ENCODE measurements around the gene CNTNAP2.

CNTNAP2 gene

GRCh38 chr7:148306759-148307158 is 2190.2 kb downstream of the CNTNAP2 start:
- H3K36me3 ChIP-seq (ENCODE audit: low read length): no peaks in the 10 kb centered on the region
- H2AFZ ChIP-seq (ENCODE audit: low read depth, low read length, severe bottlenecking): no peak overlapping the region

GRCh38 chr7:148318102-148318811 is 2201.7 kb downstream of the CNTNAP2 start:
- H3F3A ChIP-seq (ENCODE audit: insufficient read depth): no peaks in the 10 kb centered on the region
- no peaks in the 10 kb centered on the region for H3K27me3 ChIP-seq (ENCODE audit: low read length)
- H3K4me3 ChIP-seq (ENCODE audit: insufficient read depth, low read length, poor library complexity, severe bottlenecking): no peak overlapping the region
- H3K27ac ChIP-seq (ENCODE audit: low read depth, low read length): no peak overlapping the region
- no peaks in the 10 kb centered on the region for H4K20me1 ChIP-seq (ENCODE audit: low read depth, low read length)
- no peak overlapping the region for H3K4me2 ChIP-seq (ENCODE audit: low read depth, low read length, poor library complexity, severe bottlenecking)
- no peaks in the 10 kb centered on the region for H3K9me2 ChIP-seq (replicated peaks; ENCODE audit: insufficient read depth, low read length)
- no peak overlapping the region for H3K9ac ChIP-seq (ENCODE audit: low read length)
- no peaks in the 10 kb centered on the region for H3K9me3 ChIP-seq (ENCODE audit: insufficient read depth, low read length)
- no peaks in the 10 kb centered on the region for H3K36me3 ChIP-seq (ENCODE audit: low read length)
- no peak overlapping the region for H2AFZ ChIP-seq (ENCODE audit: low read depth, low read length, severe bottlenecking)
- no peaks in the 10 kb centered on the region for H3K79me2 ChIP-seq (ENCODE audit: insufficient read depth, low read length)
- TF ChIP-seq EZH2phosphoT487 (conservative IDR thresholded peaks at IDR 0.05; ENCODE audit: low read length) (no peak), CTCF (IDR thresholded peaks at IDR 0.05; ENCODE audit: insufficient read depth, low read length, poor library complexity, severe bottlenecking) (no peak)

More at GRCh38 chr7:148306759-148307158, 2190.2 kb downstream of the CNTNAP2 start:
- no peaks in the 10 kb centered on the region for H3K9me2 ChIP-seq (replicated peaks; ENCODE audit: insufficient read depth, low read length)
- no peaks in the 10 kb centered on the region for H3F3A ChIP-seq (ENCODE audit: insufficient read depth)
- H3K9ac ChIP-seq (ENCODE audit: low read length): no peak overlapping the region
- no peaks in the 10 kb centered on the region for H4K20me1 ChIP-seq (ENCODE audit: low read depth, low read length)
- H3K4me3 ChIP-seq (ENCODE audit: insufficient read depth, low read length, poor library complexity, severe bottlenecking): no peak overlapping the region
- no peaks in the 10 kb centered on the region for H3K9me3 ChIP-seq (ENCODE audit: insufficient read depth, low read length)
- no peaks in the 10 kb centered on the region for H3K27me3 ChIP-seq (ENCODE audit: low read length)
- no peak overlapping the region for H3K27ac ChIP-seq (ENCODE audit: low read depth, low read length)
- no peaks in the 10 kb centered on the region for H3K79me2 ChIP-seq (ENCODE audit: insufficient read depth, low read length)
- TF ChIP-seq EZH2phosphoT487 (conservative IDR thresholded peaks at IDR 0.05; ENCODE audit: low read length): no peak
- no peak for TF ChIP-seq CTCF (IDR thresholded peaks at IDR 0.05; ENCODE audit: insufficient read depth, low read length, poor library complexity, severe bottlenecking)
- H3K4me2 ChIP-seq (ENCODE audit: low read depth, low read length, poor library complexity, severe bottlenecking): no peak overlapping the region

- Histone ChIP-seq H3K79me2 (ENCODE audit: insufficient read depth, low read length) (no peaks in the 10 kb centered on the region), H4K20me1 (ENCODE audit: low read depth, low read length) (no peaks in the 10 kb centered on the region), H3F3A (ENCODE audit: insufficient read depth) (no peaks in the 10 kb centered on the region), H3K27me3 (ENCODE audit: low read length) (no peaks in the 10 kb centered on the region), H3K4me3 (ENCODE audit: insufficient read depth, low read length, poor library complexity, severe bottlenecking) (no peak overlapping the region), H3K9ac (ENCODE audit: low read length) (no peak overlapping the region), H3K4me2 (ENCODE audit: low read depth, low read length, poor library complexity, severe bottlenecking) (no peak overlapping the region), H3K9me2 (replicated peaks; ENCODE audit: insufficient read depth, low read length) (no peaks in the 10 kb centered on the region), H3K27ac (ENCODE audit: low read depth, low read length) (no peak overlapping the region), H3K9me3 (ENCODE audit: insufficient read depth, low read length) (no peaks in the 10 kb centered on the region), H3K36me3 (ENCODE audit: low read length) (no peaks in the 10 kb centered on the region), H2AFZ (ENCODE audit: low read depth, low read length, severe bottlenecking) (no peak overlapping the region)
- no peak for TF ChIP-seq CTCF (IDR thresholded peaks at IDR 0.05; ENCODE audit: insufficient read depth, low read length, poor library complexity, severe bottlenecking)
- TF ChIP-seq EZH2phosphoT487 (conservative IDR thresholded peaks at IDR 0.05; ENCODE audit: low read length): no peak
Measured at GRCh38 chr7:148318838-148319237, 2202.2 kb downstream of the CNTNAP2 start.
